ENCODE results near the gene COL5A1.
"Not testable (repeated sequence)": the region's sequence is repeated elsewhere in the genome, so short reads cannot be mapped to it uniquely, and the experiment has no call there.

The COL5A1 gene

GRCh38 chr9:134847138-134847537, 205.5 kb downstream of the COL5A1 start:
- no peak for DNase-seq

- DNase-seq = no peak
Observed at GRCh38 chr9:134847752-134848432, 206.3 kb downstream of the COL5A1 start.

GRCh38 chr9:134848504-134848903, 206.9 kb downstream of the COL5A1 start:
- DNase-seq = no peak

GRCh38 chr9:134850611-134851010, 209.0 kb downstream of the COL5A1 start:
- DNase-seq = no peak

- DNase-seq = peak; percentile 0
Observed at GRCh38 chr9:134851020-134851419, 209.4 kb downstream of the COL5A1 start.

- DNase-seq = peak; percentile 0
Observed at GRCh38 chr9:134852906-134853654, 211.5 kb downstream of the COL5A1 start.

- no peak for DNase-seq
Observed at GRCh38 chr9:134853893-134854292, 212.3 kb downstream of the COL5A1 start.

GRCh38 chr9:134854541-134854981, 213.0 kb downstream of the COL5A1 start:
- DNase-seq = peak; percentile 1

- DNase-seq = peak; percentile 0
Observed at GRCh38 chr9:134855231-134855899, 213.8 kb downstream of the COL5A1 start.

GRCh38 chr9:134855900-134856377, 214.3 kb downstream of the COL5A1 start:
- DNase-seq = no peak

GRCh38 chr9:134857451-134857850, 215.8 kb downstream of the COL5A1 start:
- not testable (repeated sequence) for DNase-seq

- peak; percentile 1 for DNase-seq
Observed at GRCh38 chr9:134858051-134858841, 216.6 kb downstream of the COL5A1 start.

- no peak for DNase-seq
Observed at GRCh38 chr9:134860510-134860909, 218.9 kb downstream of the COL5A1 start.

GRCh38 chr9:134861595-134862334, 220.2 kb downstream of the COL5A1 start:
- DNase-seq = no peak

- no peak for DNase-seq
Observed at GRCh38 chr9:134863306-134863902, 221.8 kb downstream of the COL5A1 start.

- no peak for DNase-seq
Observed at GRCh38 chr9:134863941-134864820, 222.6 kb downstream of the COL5A1 start.

- DNase-seq = no peak
Observed at GRCh38 chr9:134864821-134865190, 223.2 kb downstream of the COL5A1 start.

- DNase-seq = no peak
Observed at GRCh38 chr9:134867917-134868750, 226.5 kb downstream of the COL5A1 start.

GRCh38 chr9:134868751-134869553, 227.3 kb downstream of the COL5A1 start:
- DNase-seq = no peak
